ENCODE data around the gene CCDC97.

The CCDC97 gene

DNA sequence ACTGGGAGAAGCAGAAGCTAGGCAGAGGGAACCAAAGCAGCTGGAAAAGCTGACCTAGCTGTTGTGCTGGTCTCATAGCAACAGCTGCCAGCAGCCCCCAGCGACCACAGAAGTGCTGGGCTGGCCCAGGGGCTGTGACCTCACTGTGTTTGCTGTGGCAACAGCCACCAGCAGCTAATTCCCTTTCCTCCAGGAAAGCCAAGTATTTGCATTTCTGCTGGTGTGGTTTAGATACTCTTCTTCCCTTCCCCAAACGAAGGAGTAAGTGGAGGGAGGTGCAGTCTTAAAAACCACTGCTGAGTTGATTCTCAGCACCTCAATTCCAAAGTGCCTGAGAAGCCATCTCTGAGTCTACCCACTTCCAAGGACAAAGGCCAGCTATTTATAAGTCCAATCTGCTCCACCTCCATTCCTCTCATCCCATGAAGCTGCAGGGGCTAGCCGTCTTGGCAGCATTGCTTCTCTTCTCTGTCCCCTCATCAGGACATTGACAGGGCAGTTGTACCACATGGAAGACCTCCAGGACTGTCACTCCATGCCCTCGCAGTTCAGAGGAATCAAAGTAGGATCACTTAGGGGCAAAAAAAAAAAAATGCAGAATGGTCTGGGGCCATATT lies 11.5 kb upstream of the CCDC97 start:
- DNase-seq (ENCODE audit: low read depth in 2 of 2) = no peak

DNA sequence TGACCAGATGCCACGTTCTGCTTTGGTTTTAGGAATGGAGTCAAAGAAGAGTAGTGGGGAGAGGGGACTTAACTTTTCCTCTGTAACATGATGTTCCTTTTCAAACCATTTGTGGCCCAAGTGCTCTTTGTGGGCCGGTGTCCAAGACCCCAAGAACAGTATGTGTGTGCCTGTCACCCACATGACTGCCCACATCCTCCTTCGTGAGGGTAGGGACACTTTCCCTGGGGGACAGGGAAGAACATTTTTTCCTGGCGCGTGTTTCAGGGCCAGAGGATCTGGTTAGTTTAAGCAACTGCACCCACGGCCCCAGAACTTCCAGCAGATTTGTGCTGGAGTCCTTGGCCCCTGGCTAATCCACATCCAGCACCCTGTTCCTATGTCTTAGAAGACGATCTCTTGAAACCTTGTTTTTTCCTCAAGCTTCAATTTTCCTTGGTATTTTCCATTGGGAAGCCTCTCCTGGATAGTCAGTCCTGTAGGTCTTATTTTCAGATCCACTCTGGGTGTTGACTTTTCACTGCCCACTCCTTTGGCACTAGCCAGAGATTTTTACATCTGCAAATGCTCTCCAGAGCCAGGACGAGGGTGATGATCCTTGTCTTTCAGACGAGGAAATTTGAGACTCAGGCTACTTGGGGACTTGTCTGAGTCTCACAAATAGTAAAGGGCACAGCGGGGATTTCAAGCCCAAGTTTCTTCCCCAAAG lies 10.8 kb upstream of the CCDC97 start:
- no peak for DNase-seq (ENCODE audit: low read depth in 2 of 2)

DNA sequence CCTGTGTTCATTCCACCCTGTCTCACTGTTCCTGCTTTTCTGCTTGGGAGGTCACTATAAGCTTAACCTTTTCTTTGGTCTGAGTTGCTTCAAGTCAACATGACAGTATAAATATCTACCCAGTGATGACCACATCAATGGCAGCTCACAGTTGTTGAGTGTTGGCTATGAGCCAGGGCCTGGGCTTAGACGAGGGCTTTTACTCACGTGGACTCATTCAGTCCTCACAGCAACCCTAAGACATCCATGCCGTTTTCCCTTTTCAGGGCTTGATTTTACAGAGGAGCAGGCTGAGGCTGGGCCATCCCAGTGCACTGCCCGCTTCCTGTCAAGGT lies 10.2 kb upstream of the CCDC97 start:
- DNase-seq (ENCODE audit: low read depth in 2 of 2) = peak in 1 of 2 donors; percentile 33

DNA sequence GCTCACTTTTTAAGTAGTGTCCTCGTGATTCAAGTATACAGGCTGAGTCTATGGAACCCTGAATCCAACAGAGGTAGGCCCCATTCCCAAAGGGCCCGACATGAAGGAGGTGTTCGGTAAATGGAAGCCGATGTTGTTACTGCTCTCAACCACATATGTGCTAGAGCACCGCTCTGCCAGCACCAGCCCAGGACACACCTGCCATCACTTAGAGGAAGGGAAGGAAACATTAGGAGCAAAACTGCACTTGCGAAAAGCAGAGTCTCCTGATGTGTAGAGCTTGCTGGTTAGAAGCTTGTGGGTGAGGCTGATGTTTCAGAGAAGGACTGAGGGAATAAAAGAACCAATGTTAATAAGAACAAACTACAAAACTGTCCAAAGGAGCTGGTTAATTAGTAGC lies 9.4 kb upstream of the CCDC97 start:
- no peak for DNase-seq (ENCODE audit: low read depth in 2 of 2)

DNA sequence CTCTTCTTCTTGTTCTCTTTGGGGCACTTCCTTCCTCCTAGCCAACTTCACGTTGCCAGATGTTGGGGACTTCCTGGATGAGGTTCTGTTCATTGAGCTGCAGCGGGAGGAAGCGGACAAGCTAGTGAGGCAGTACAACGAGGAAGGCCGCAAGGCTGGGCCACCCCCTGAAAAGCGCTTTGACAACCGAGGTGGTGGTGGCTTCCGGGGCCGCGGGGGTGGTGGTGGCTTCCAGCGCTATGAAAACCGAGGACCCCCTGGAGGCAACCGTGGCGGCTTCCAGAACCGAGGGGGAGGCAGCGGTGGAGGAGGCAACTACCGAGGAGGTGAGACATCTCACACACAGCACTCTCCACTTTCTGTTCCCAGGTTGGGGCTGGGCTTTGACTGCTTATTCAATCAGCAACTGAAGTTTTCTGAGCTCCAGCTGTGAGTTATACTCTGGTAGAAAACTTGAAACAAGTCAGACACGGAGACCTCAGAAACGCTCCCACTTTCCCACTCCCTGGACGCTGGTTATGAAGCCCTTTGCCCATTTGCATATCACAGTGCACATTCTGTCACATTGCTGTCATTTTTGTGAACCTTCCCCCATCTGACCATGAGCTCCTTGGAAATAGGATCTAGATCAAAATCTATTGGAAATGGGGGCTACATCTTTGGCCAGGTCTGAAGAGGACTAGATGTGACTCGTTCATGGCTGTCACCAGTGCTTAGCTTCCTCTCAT lies 7.2 kb upstream of the CCDC97 start:
- DNase-seq (ENCODE audit: low read depth in 2 of 2) = no peak

DNA sequence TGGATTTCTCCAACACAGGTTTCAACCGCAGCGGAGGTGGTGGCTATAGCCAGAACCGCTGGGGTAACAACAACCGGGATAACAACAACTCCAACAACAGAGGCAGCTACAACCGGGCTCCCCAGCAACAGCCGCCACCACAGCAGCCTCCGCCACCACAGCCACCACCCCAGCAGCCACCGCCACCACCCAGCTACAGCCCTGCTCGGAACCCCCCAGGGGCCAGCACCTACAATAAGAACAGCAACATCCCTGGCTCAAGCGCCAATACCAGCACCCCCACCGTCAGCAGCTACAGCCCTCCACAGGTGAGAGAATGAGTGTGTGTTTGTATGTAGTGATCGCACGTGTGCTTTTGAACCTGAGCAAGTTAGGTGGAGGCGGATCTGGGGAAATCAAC lies 6.0 kb upstream of the CCDC97 start:
- no peak for DNase-seq (ENCODE audit: low read depth in 2 of 2)

GRCh38 chr19:41304706-41305483 lies 5.1 kb upstream of the CCDC97 start:
- no peak for DNase-seq (ENCODE audit: low read depth in 2 of 2)

GRCh38 chr19:41305927-41306793 lies 3.8 kb upstream of the CCDC97 start:
- DNase-seq (ENCODE audit: low read depth in 2 of 2) = no peak

DNA sequence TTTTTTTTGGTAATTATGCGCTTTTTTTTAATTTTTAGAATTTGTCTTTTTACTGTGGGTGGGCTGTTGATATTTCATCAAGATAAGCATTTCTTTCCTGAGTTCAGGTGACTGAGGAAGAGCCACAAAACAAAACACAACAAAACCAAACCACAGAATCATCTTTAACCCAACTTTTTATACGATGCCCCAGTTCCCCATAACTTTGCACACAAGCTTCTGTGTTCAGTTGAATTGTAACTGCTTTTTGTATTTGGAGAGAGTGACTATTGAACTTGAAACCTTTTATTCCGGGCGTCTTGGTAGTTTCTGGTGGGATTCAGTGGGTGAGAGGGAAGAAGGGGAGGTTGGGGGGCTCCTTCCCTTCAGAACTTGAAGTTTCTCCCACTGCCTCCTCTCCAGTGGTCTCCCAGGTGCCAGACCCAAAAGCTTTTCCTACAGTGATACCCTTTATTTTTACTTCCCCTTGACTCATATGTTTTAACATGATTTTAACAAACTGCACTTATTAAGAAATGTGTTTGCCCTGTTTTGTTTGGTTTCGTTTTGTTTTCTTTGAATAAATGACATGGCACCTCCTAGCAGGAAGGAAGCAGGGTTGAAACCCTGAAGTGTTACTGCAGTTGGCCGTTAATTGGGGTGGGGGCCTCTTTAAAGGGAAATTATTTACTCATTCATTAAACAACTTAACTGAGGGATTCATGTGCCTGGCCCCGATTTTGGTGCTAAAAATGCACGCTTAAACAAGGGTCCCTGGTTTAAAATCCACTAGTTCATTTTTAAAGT lies 2.7 kb upstream of the CCDC97 start:
- no peak for DNase-seq (ENCODE audit: low read depth in 2 of 2)

DNA sequence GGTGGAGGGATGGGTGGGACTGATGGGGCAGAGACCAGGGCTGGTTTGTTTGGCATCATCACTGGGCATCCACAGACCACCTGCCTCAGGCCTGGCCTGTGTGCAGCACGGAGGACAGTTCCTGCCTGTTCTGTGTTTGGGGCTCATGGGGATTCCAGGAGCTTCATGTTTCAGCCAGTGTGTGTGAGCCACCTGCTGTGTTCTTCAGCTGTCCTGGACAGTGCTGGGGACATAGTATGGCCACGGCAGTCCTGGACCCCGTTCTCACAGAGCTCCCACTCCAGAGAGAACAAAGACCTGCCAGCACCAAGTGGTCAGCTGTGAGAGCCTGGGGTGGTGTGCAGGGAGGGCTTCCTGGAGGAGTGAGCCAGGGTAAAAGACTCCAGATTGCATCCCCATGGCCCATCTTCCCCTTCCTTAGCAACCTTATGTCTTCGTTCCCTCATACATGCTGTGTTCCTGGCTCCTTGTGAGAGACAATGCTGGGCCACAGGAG lies 2.0 kb upstream of the CCDC97 start:
- DNase-seq (ENCODE audit: low read depth in 2 of 2) = no peak

- DNase-seq (ENCODE audit: low read depth in 2 of 2) = peak; percentile 86 to 97
Measured at GRCh38 chr19:41308450-41309179, 1.4 kb upstream of the CCDC97 start.

DNA sequence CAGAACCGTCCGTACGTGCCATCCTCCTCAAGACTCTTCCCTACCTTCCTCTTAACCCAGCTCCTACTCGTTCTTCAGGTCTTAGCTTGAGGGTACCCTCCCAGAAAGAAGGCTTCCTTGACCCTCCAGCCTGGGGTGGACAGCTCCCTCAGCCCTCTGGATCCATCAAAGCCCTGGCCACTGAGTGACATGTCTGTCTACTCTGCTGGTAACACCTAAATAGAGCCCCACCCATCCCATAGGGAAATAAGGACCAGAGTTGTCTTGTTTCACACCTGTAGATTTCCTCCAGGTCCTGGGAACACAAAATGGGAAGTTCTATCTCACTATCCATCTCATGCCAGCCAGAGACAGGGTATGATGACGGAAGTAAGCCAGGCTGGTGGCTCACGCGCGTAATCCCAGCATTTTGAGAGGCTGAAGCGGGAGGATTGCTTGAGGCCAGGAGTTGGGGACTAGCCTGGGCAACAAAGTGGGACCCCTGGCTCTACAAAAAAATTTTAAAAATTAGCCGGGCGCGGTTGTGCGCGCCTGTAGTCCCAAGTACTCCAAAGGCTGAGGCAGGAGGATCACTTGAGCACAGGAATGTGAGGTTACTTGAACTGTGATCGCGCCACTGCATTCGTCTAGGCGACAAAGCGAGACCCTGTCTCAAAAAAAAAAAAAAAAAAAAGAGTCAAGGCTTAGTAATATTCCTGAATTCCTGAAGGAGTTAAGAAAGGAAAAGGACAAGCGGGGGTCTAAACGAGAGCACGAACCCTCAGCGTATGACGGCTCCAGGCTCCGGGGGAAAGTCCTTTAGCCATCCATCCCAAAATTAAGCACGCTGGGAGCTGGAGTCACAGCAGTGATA lies 566 bp upstream of the CCDC97 start:
- DNase-seq (ENCODE audit: low read depth in 2 of 2) = no peak

- DNase-seq (ENCODE audit: low read depth in 2 of 2) = no peak
Measured at GRCh38 chr19:41311072-41311471, 1.1 kb downstream of the CCDC97 start.

GRCh38 chr19:41311613-41312012 lies 1.6 kb downstream of the CCDC97 start:
- no peak for DNase-seq (ENCODE audit: low read depth in 2 of 2)

DNA sequence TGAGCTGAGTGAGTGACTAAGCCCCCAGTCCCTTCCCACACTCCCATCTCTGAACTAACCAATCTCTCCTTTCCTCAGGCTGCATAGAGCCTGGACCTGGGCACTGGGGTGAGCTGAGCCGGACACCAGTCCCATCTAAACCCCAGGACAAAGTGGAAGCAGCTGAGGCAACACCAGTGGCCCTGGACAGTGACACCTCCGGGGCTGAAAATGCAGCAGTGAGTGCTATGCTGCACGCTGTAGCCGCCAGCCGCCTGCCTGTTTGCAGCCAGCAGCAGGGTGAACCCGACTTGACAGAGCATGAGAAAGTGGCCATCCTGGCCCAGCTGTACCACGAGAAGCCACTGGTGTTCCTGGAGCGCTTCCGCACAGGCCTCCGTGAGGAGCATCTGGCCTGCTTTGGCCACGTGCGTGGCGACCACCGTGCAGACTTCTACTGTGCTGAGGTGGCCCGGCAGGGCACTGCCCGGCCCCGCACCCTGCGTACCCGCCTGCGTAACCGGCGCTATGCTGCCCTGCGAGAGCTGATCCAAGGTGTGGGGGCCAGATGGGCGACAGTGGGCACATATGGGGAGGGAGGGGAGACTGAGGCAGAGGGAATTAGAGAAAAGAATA lies 6.4 kb downstream of the CCDC97 start:
- no peak for DNase-seq (ENCODE audit: low read depth in 2 of 2)

DNA sequence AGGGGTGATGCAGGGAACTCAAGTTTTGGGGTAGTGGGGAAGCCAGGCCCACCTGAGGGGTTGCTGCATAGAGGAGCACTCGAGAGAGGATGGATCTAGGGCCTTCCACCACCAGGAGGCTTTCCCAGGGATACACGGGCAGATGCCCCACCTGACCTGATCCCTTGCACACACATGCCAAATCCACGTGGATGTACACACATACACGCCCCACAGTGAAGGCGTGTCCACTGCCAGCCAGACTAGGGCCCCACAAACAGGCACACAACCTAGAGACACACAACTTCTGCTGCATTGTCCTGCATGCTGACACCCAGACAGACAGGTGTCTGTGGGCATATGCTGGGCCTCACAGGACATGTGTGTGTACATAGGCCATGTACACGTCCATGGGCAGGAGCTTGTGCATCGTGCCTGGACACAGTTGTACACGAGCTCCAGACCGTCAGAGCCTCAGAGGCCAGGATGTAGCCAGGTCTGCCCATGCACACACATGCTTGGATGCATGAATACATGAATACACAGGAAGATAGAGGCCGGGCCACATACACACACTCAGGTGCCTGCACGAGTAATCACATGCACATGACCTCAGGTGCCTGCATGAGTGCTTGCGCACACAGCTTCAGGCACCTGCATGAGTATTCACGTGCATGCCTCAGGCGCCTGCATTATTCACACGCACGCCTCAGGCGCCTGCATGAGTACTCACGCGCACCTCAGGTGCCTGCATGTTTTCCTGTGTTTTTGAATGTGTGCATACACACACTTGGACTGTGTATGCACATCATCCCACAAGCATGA lies 8.9 kb downstream of the CCDC97 start:
- DNase-seq (ENCODE audit: low read depth in 2 of 2) = no peak

DNA sequence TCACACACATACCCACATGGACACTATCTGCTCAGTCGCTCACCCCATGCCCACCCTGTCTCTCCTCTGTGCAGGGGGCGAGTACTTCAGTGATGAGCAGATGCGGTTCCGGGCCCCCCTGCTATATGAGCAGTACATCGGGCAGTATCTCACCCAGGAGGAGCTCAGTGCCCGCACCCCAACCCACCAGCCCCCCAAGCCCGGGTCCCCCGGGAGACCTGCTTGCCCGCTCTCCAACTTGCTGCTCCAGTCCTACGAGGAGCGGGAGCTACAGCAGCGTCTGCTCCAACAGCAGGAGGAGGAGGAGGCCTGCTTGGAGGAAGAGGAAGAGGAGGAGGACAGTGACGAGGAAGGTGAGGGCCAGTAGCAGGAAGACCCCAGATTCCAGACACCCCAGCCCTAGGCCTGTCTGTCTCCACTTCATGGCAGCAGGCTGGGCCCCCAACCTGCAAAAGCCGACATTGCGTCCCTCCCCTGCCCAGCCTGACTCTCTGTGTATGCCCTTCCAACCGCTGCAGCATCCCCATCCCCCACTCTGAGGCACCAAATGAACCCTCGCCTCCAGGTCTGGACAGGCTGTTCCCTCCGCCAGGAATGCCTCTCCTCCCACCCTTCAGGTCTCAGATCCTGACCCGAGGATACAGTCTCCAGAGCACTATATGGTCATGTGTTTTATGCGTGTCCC lies 9.7 kb downstream of the CCDC97 start:
- DNase-seq (ENCODE audit: low read depth in 2 of 2) = no peak

Measured in stimulated activated CD4-positive, alpha-beta T cell treated with anti-CD3 and anti-CD28 coated beads, Interleukin-1b, Interleukin-23, amount 100 ng/mL, for 1 hour (primary cell).